ENCODE results near the gene TAB2.

The TAB2 gene

GRCh38 chr6:149371154-149371553 is 53.6 kb downstream of the TAB2 start:
- no peak for DNase-seq (ENCODE audit: low read depth)

- DNase-seq (ENCODE audit: low read depth), result no peak
Observed at GRCh38 chr6:149372062-149372461, 54.5 kb downstream of the TAB2 start.

- no peak for DNase-seq (ENCODE audit: low read depth)
Observed at GRCh38 chr6:149373511-149373910, 56.0 kb downstream of the TAB2 start.

- DNase-seq (ENCODE audit: low read depth), result no peak
Observed at GRCh38 chr6:149379977-149380376, 62.5 kb downstream of the TAB2 start.

- DNase-seq (ENCODE audit: low read depth), result no peak
Observed at GRCh38 chr6:149380523-149380922, 63.0 kb downstream of the TAB2 start.

- DNase-seq (ENCODE audit: low read depth), result no peak
Observed at GRCh38 chr6:149383371-149383770, 65.9 kb downstream of the TAB2 start.

- DNase-seq (ENCODE audit: low read depth), result no peak
Observed at GRCh38 chr6:149384464-149384863, 67.0 kb downstream of the TAB2 start.

- DNase-seq (ENCODE audit: low read depth), result no peak
Observed at GRCh38 chr6:149385998-149386646, 68.6 kb downstream of the TAB2 start.

- no peak for DNase-seq (ENCODE audit: low read depth)
Observed at GRCh38 chr6:149387779-149388512, 70.4 kb downstream of the TAB2 start.

GRCh38 chr6:149389509-149390297 is 72.2 kb downstream of the TAB2 start:
- DNase-seq (ENCODE audit: low read depth), result no peak

- no peak for DNase-seq (ENCODE audit: low read depth)
Observed at GRCh38 chr6:149392093-149392492, 74.6 kb downstream of the TAB2 start.

- no peak for DNase-seq (ENCODE audit: low read depth)
Observed at GRCh38 chr6:149392535-149392934, 75.0 kb downstream of the TAB2 start.

- DNase-seq (ENCODE audit: low read depth), result no peak
Observed at GRCh38 chr6:149393002-149393679, 75.6 kb downstream of the TAB2 start.

- DNase-seq (ENCODE audit: low read depth), result no peak
Observed at GRCh38 chr6:149395185-149395584, 77.7 kb downstream of the TAB2 start.

- no peak for DNase-seq (ENCODE audit: low read depth)
Observed at GRCh38 chr6:149397384-149397783, 79.9 kb downstream of the TAB2 start.

- no peak for DNase-seq (ENCODE audit: low read depth)
Observed at GRCh38 chr6:149400050-149400449, 82.5 kb downstream of the TAB2 start, which contains the start of gene SUMO4. Gene SUMO4 (plus strand): TSS chr6:149400262. CDS start chr6:149400392, 130 bp downstream.

- no peak for DNase-seq (ENCODE audit: low read depth)
Observed at GRCh38 chr6:149403534-149403933, 86.0 kb downstream of the TAB2 start.

GRCh38 chr6:149405823-149406765 is 88.6 kb downstream of the TAB2 start:
- DNase-seq (ENCODE audit: low read depth), result no peak

GRCh38 chr6:149409617-149410016 is 92.1 kb downstream of the TAB2 start:
- no peak for DNase-seq (ENCODE audit: low read depth)

- no peak for DNase-seq (ENCODE audit: low read depth)
Observed at GRCh38 chr6:149410557-149410956, 93.0 kb downstream of the TAB2 start.

GRCh38 chr6:149414009-149414408 is 96.5 kb downstream of the TAB2 start:
- DNase-seq (ENCODE audit: low read depth), result no peak

Data from activated T-cell treated with anti-CD3 and anti-CD28 coated beads for 1 hour (primary cell).